Smooth muscle cell (in vitro differentiated cells): ENCODE data around the gene PRODH2. TPM values are rescaled to one million over a fixed set of nuclear protein-coding genes. Genes with fewer than 3 reads are reported as not detected.
A peak's percentile ranks its signal among the peaks of the same experiment; 100 is the strongest.

ENCODE experiments used
- DNase-seq: peaks from one replicate; lab custom pipeline; 2025; ENCODE audit not compliant: unreplicated experiment; lab: John Stamatoyannopoulos, UW
- H2AFZ ChIP-seq: fragments of 200-600 bp; sonication (generic); 2 replicates; pipeline ENCODE4 v1.6.0; 2016; ENCODE audit warnings: antibody characterized with exemption, low read depth, mild to moderate bottlenecking
- H3F3A ChIP-seq: fragments of 200-600 bp; sonication (generic); 2 replicates; pipeline ENCODE4 v1.6.0; 2017; ENCODE audit warnings: antibody characterized with exemption, low read depth
- H3K27ac ChIP-seq: fragments of 200-600 bp; sonication (generic); 2 replicates; pipeline ENCODE4 v1.5.1; 2016; ENCODE audit warnings: low read depth, mild to moderate bottlenecking
- H3K27me3 ChIP-seq: fragments of 200-600 bp; sonication (generic); 2 replicates; pipeline ENCODE4 v1.6.1; 2016; ENCODE audit warnings: low read depth, mild to moderate bottlenecking
- H3K36me3 ChIP-seq: fragments of 200-600 bp; sonication (generic); 2 replicates; pipeline ENCODE4 v1.5.1; 2016; ENCODE audit warnings: low read depth
- H3K4me1 ChIP-seq: fragments of 200-600 bp; sonication (generic); 2 replicates; pipeline ENCODE4 v1.5.1; 2016; ENCODE audit warnings: low read depth
- H3K4me2 ChIP-seq: fragments of 200-600 bp; sonication (generic); 2 replicates; pipeline ENCODE4 v1.6.0; 2016; ENCODE audit warnings: mild to moderate bottlenecking
- H3K4me3 ChIP-seq: fragments of 200-600 bp; sonication (generic); 2 replicates; pipeline ENCODE4 v1.5.1; 2016; ENCODE audit warnings: mild to moderate bottlenecking
- H3K79me2 ChIP-seq: fragments of 200-600 bp; sonication (generic); 2 replicates; pipeline ENCODE4 v1.6.0; 2016; ENCODE audit warnings: low read depth, mild to moderate bottlenecking
- H3K9ac ChIP-seq: fragments of 200-600 bp; sonication (generic); 2 replicates; pipeline ENCODE4 v1.6.0; 2016; ENCODE audit warnings: low read depth
- H3K9me3 ChIP-seq: fragments of 200-600 bp; sonication (generic); replicated peaks from 2 replicates; pipeline ENCODE4 v1.5.1; 2016; ENCODE audit warnings: low read depth
- H4K20me1 ChIP-seq: fragments of 200-600 bp; sonication (generic); 2 replicates; pipeline ENCODE4 v1.6.0; 2016; ENCODE audit warnings: low read depth
- CTCF ChIP-seq: fragments of 200-600 bp; sonication (generic); IDR thresholded peaks from 2 replicates; pipeline ENCODE4 v1.5.1; 2017; ENCODE audit warnings: borderline replicate concordance, mild to moderate bottlenecking, antibody characterized with exemption; ENCODE audit not compliant: insufficient read depth, poor library complexity, severe bottlenecking
- WGBS: methylation state at CpG from one replicate; pipeline ENCODE4 v1.1.7; 2016; ENCODE audit warnings: low lambda C conversion rate; 5-methylcytosine and 5-hydroxymethylcytosine counted together
- polyA plus RNA-seq: library from polyadenylated mRNA; unstranded; fragments of >200 nt; fragmentation: Nextera tagmentation; extraction: Ambion mirVana; gene quantifications from 2 replicates; pipeline ENCODE4 v1.2.1, GENCODE V29; 2016
- total RNA-seq: library from RNA; depleted of rRNA; stranded (reverse); fragments of >200 nt; gene quantifications from 2 replicates; pipeline ENCODE4 v1.2.3, GENCODE V29; 2014

The PRODH2 gene
- total and polyA plus RNA-seq, 2 experiments from 2014 or later: not detected

GRCh38 chr19:35848919-35849505 is 36.4 kb upstream of the PRODH2 start:
- Histone ChIP-seq H3K79me2 (no peaks in the 10 kb centered on the region), H4K20me1 (no peaks in the 10 kb centered on the region), H3K9ac (no peak overlapping the region), H3K27ac (no peak overlapping the region), H3K27me3 (peaks cover 85% of the 10 kb centered on the region), H3K4me2 (no peak overlapping the region), H3K36me3 (no peaks in the 10 kb centered on the region), H3K4me1 (no peaks in the 10 kb centered on the region), H3K4me3 (no peak overlapping the region), H2AFZ (no peak overlapping the region), H3K9me3 (no peaks in the 10 kb centered on the region), H3F3A (no peaks in the 10 kb centered on the region)
- no peak for DNase-seq
- TF ChIP-seq CTCF: no peak
- 93% methylated on average over 16 of the region's 18 CpGs for WGBS

- no peak overlapping the region for H3K27ac ChIP-seq
- H3K36me3 ChIP-seq: no peaks in the 10 kb centered on the region
- H3K9me3 ChIP-seq: no peaks in the 10 kb centered on the region
- H3K9ac ChIP-seq: no peak overlapping the region
- no peak for DNase-seq
- no peaks in the 10 kb centered on the region for H3K4me1 ChIP-seq
- H3K27me3 ChIP-seq: peaks cover 86% of the 10 kb centered on the region
- H2AFZ ChIP-seq: no peak overlapping the region
- no peak overlapping the region for H3K4me3 ChIP-seq
- H4K20me1 ChIP-seq: no peaks in the 10 kb centered on the region
- no peak overlapping the region for H3K4me2 ChIP-seq
- TF ChIP-seq CTCF: no peak
- no peaks in the 10 kb centered on the region for H3K79me2 ChIP-seq
- H3F3A ChIP-seq: no peaks in the 10 kb centered on the region
- WGBS: 84% methylated on average over 8 of the region's 8 CpGs
These were observed 35.8 kb upstream of the PRODH2 start for GRCh38 chr19:35848486-35848885.

- Histone ChIP-seq H3K27me3 (peaks cover 90% of the 10 kb centered on the region), H3K79me2 (no peaks in the 10 kb centered on the region), H3K9ac (no peak overlapping the region), H3F3A (no peaks in the 10 kb centered on the region), H3K4me1 (no peaks in the 10 kb centered on the region), H2AFZ (no peak overlapping the region), H3K27ac (no peak overlapping the region), H3K36me3 (no peaks in the 10 kb centered on the region), H4K20me1 (no peaks in the 10 kb centered on the region), H3K4me3 (no peak overlapping the region), H3K4me2 (no peak overlapping the region), H3K9me3 (no peaks in the 10 kb centered on the region)
- TF ChIP-seq CTCF: no peak
- 80% methylated on average over 8 of the region's 8 CpGs for WGBS
- no peak for DNase-seq
These were observed 35.3 kb upstream of the PRODH2 start for GRCh38 chr19:35847911-35848310.

GRCh38 chr19:35846038-35846668 is 33.5 kb upstream of the PRODH2 start:
- no peaks in the 10 kb centered on the region for H3K9me3 ChIP-seq
- H3K4me3 ChIP-seq: peak overlapping the region; percentile 31
- H3K27ac ChIP-seq: no peak overlapping the region
- no peak for DNase-seq
- H3K4me2 ChIP-seq: peak overlapping the region; percentile 74
- no peak overlapping the region for H3K9ac ChIP-seq
- H4K20me1 ChIP-seq: no peaks in the 10 kb centered on the region
- 7% methylated on average over 22 of the region's 26 CpGs for WGBS
- H3K27me3 ChIP-seq: peaks cover 89% of the 10 kb centered on the region
- no peak overlapping the region for H2AFZ ChIP-seq
- H3K36me3 ChIP-seq: no peaks in the 10 kb centered on the region
- H3F3A ChIP-seq: no peaks in the 10 kb centered on the region
- H3K4me1 ChIP-seq: no peaks in the 10 kb centered on the region
- TF ChIP-seq CTCF: no peak
- no peaks in the 10 kb centered on the region for H3K79me2 ChIP-seq
